Neuron (in vitro differentiated cells): ENCODE results near the gene MRPL42.
"Not testable (repeated sequence)": the region's sequence is repeated elsewhere in the genome, so short reads cannot be mapped to it uniquely, and the experiment has no call there.

Source experiments
- H2AFZ ChIP-seq: one replicate; pipeline ENCODE4 v1.6.1; 2013; ENCODE audit warnings: low read depth, mild to moderate bottlenecking, inconsistent platforms, low read length, moderate library complexity
- H3K27me3 ChIP-seq: one replicate; pipeline ENCODE4 v1.6.1; 2013; ENCODE audit warnings: low read length; ENCODE audit not compliant: insufficient read depth
- H3K36me3 ChIP-seq: one replicate; pipeline ENCODE4 v1.6.1; 2013; ENCODE audit warnings: low read length; ENCODE audit not compliant: insufficient read depth
- H3K4me1 ChIP-seq: one replicate; pipeline ENCODE4 v1.6.1; 2013; ENCODE audit warnings: low read length; ENCODE audit not compliant: insufficient read depth
- H3K4me3 ChIP-seq: 2 replicates; pipeline ENCODE4 v1.5.1; 2013; ENCODE audit warnings: mild to moderate bottlenecking, low read length, moderate library complexity
- H3K9me3 ChIP-seq: one replicate; pipeline ENCODE4 v1.6.1; 2013; ENCODE audit warnings: low read length

Gene MRPL42

GRCh38 chr12:93467351-93468007, at the start of gene MRPL42:
TSS of gene MRPL42 (plus strand) at chr12:93467514. CDS start at chr12:93469286, 1,772 bp downstream.
- peak within 1 kb of the TSS; percentile 18 for H2AFZ ChIP-seq

GRCh38 chr12:93417967-93418480, 49.3 kb upstream of the MRPL42 start:
- no peak overlapping the region for H3K4me3 ChIP-seq
- H3K4me1 ChIP-seq = no peaks in the 10 kb centered on the region
- no peaks in the 10 kb centered on the region for H3K9me3 ChIP-seq

More at GRCh38 chr12:93467351-93468007, at the start of gene MRPL42:
- H3K27me3 ChIP-seq = no peaks in the 10 kb centered on the region
- H3K36me3 ChIP-seq = peaks cover 25% of the 10 kb centered on the region
- H3K4me3 ChIP-seq = peak within 1 kb of the TSS; percentile 65
- peaks cover 9% of the 10 kb centered on the region for H3K4me1 ChIP-seq
- H3K9me3 ChIP-seq = no peaks in the 10 kb centered on the region

GRCh38 chr12:93419388-93420034, 47.8 kb upstream of the MRPL42 start:
- H3K36me3 ChIP-seq = no peaks in the 10 kb centered on the region
- H2AFZ ChIP-seq = no peak overlapping the region
- H3K4me3 ChIP-seq = no peak overlapping the region
- H3K9me3 ChIP-seq = no peaks in the 10 kb centered on the region
- H3K4me1 ChIP-seq = no peaks in the 10 kb centered on the region
- no peaks in the 10 kb centered on the region for H3K27me3 ChIP-seq

More at GRCh38 chr12:93417967-93418480, 49.3 kb upstream of the MRPL42 start:
- no peaks in the 10 kb centered on the region for H3K27me3 ChIP-seq
- H2AFZ ChIP-seq = no peak overlapping the region
- H3K36me3 ChIP-seq = no peaks in the 10 kb centered on the region

- H3K4me1 ChIP-seq = no peaks in the 10 kb centered on the region
- H3K9me3 ChIP-seq = no peaks in the 10 kb centered on the region
- H3K27me3 ChIP-seq = no peaks in the 10 kb centered on the region
- no peaks in the 10 kb centered on the region for H3K36me3 ChIP-seq
- no peak overlapping the region for H3K4me3 ChIP-seq
- no peak overlapping the region for H2AFZ ChIP-seq
Observed at GRCh38 chr12:93422050-93422449, 45.3 kb upstream of the MRPL42 start.

GRCh38 chr12:93425736-93426411, 41.4 kb upstream of the MRPL42 start:
- no peak overlapping the region for H3K4me3 ChIP-seq
- H3K27me3 ChIP-seq = no peaks in the 10 kb centered on the region
- no peaks in the 10 kb centered on the region for H3K9me3 ChIP-seq
- no peaks in the 10 kb centered on the region for H3K36me3 ChIP-seq
- peaks cover 10% of the 10 kb centered on the region for H3K4me1 ChIP-seq
- H2AFZ ChIP-seq = no peak overlapping the region

GRCh38 chr12:93426412-93426805, 40.9 kb upstream of the MRPL42 start:
- Histone ChIP-seq H3K4me3 (no peak overlapping the region), H3K27me3 (no peaks in the 10 kb centered on the region), H3K36me3 (no peaks in the 10 kb centered on the region), H3K4me1 (peaks cover 10% of the 10 kb centered on the region), H2AFZ (no peak overlapping the region), H3K9me3 (no peaks in the 10 kb centered on the region)

- Histone ChIP-seq H2AFZ (no peak overlapping the region), H3K9me3 (no peaks in the 10 kb centered on the region), H3K27me3 (no peaks in the 10 kb centered on the region), H3K36me3 (no peaks in the 10 kb centered on the region), H3K4me1 (peaks cover 10% of the 10 kb centered on the region), H3K4me3 (no peak overlapping the region)
Observed at GRCh38 chr12:93427779-93428564, 39.3 kb upstream of the MRPL42 start.

- Histone ChIP-seq H2AFZ (no peak overlapping the region), H3K4me3 (no peak overlapping the region), H3K9me3 (no peaks in the 10 kb centered on the region), H3K36me3 (no peaks in the 10 kb centered on the region), H3K4me1 (peaks cover 10% of the 10 kb centered on the region), H3K27me3 (no peaks in the 10 kb centered on the region)
Observed at GRCh38 chr12:93429448-93429847, 37.9 kb upstream of the MRPL42 start.

GRCh38 chr12:93429852-93430251, 37.5 kb upstream of the MRPL42 start:
- Histone ChIP-seq H2AFZ (no peak overlapping the region), H3K9me3 (no peaks in the 10 kb centered on the region), H3K4me1 (peaks cover 10% of the 10 kb centered on the region)

GRCh38 chr12:93430280-93430679, 37.0 kb upstream of the MRPL42 start:
- H3K4me3 ChIP-seq = no peak overlapping the region
- H3K4me1 ChIP-seq = peaks cover 10% of the 10 kb centered on the region
- H3K9me3 ChIP-seq = no peaks in the 10 kb centered on the region
- H2AFZ ChIP-seq = no peak overlapping the region
- H3K27me3 ChIP-seq = no peaks in the 10 kb centered on the region
- H3K36me3 ChIP-seq = no peaks in the 10 kb centered on the region

More at GRCh38 chr12:93429852-93430251, 37.5 kb upstream of the MRPL42 start:
- Histone ChIP-seq H3K4me3 (no peak overlapping the region), H3K36me3 (no peaks in the 10 kb centered on the region), H3K27me3 (no peaks in the 10 kb centered on the region)

- not testable (repeated sequence) for H3K36me3 ChIP-seq, H3K4me1 ChIP-seq, H3K4me3 ChIP-seq, H3K27me3 ChIP-seq, H3K9me3 ChIP-seq, H2AFZ ChIP-seq
Observed at GRCh38 chr12:93432031-93432430, 35.3 kb upstream of the MRPL42 start.

GRCh38 chr12:93434256-93434865, 33.0 kb upstream of the MRPL42 start:
- Histone ChIP-seq H3K27me3 (no peaks in the 10 kb centered on the region), H3K9me3 (no peaks in the 10 kb centered on the region), H2AFZ (no peak overlapping the region), H3K36me3 (peaks cover 2% of the 10 kb centered on the region), H3K4me3 (no peak overlapping the region), H3K4me1 (peaks cover 4% of the 10 kb centered on the region)
